Left lung (tissue), 10 donors: ENCODE data around the gene NRN1L. TPM values are rescaled to one million over a fixed set of nuclear protein-coding genes. Genes with fewer than 3 reads are reported as not detected.

Experiments
- ATAC-seq: fragments of 200-7000 bp; cut with Tn5 transposase; one replicate; pipeline ENCODE4 v1.9.1; 2020; ENCODE audit warnings: moderate library complexity
- DNase-seq, 4 donors: peaks; one replicate each; pipeline ENCODE4 v3.0.0-alpha.2; 2013 to 2020
- H3K27ac ChIP-seq, 2 donors: fragments of 200-600 bp; sonication (generic) in 1 of 2; one replicate each; pipeline versions ENCODE4 v1.5.0 to v1.8.0; 2020 to 2021
- H3K27me3 ChIP-seq, 2 donors: fragments of 200-600 bp; sonication (generic) in 1 of 2; one replicate each; pipeline versions ENCODE4 v1.5.0 to v1.8.0; 2020 to 2021
- H3K36me3 ChIP-seq, 2 donors: fragments of 200-600 bp; sonication (generic) in 1 of 2; one replicate each; pipeline versions ENCODE4 v1.5.0 to v1.8.0; 2020 to 2021
- H3K4me1 ChIP-seq, 2 donors: fragments of 200-600 bp; one replicate each; pipeline ENCODE4 v1.8.0; 2021
- H3K4me3 ChIP-seq, 2 donors: fragments of 200-600 bp; sonication (generic) in 1 of 2; one replicate each; pipeline versions ENCODE4 v1.5.0 to v1.8.0; 2020 to 2021; ENCODE audit warnings: mild to moderate bottlenecking in 1 of 2
- H3K9me3 ChIP-seq, 2 donors: fragments of 200-600 bp; sonication (generic) in 1 of 2; one replicate each; pipeline versions ENCODE4 v1.5.0 to v1.8.0; 2020 to 2021
- intact Hi-C, 2 donors: fragments of 100-400 bp; cut with DNase I; formaldehyde crosslinking; loops; one replicate each; pipeline versions ENCODE4 v1.11.2 to v1.14.2; 2022
- polyA plus RNA-seq, 6 donors: library from polyadenylated mRNA; unstranded; fragments of 120-200 nt; gene quantifications; one replicate each; pipeline ENCODE4 v1.2.1, GENCODE V29; 2013; ENCODE audit not compliant: insufficient read length in 6 of 6
- total RNA-seq, 2 donors: library from RNA; stranded (reverse); fragmentation: NEBNext Ultra II Directional; extraction: Animal tissue kit (Norgen Biotek cat#: 25700); gene quantifications; one replicate each; pipeline ENCODE4 v1.2.1, GENCODE V29; 2021
- TF ChIP-seq, protein P1 (sequence below), 2 donors: fragments of 200-600 bp; sonication (generic) in 1 of 2; IDR thresholded peaks; one replicate each; pipeline versions ENCODE4 v1.5.0 to v1.8.0; 2021; ENCODE audit warnings: antibody characterized with exemption in 2 of 2
- donor health status: DM: no; HTN: yes; CAD: no.
- donor health status: DM: no; HTN: no; CAD: no.

NRN1L gene
- total and polyA plus RNA-seq, 8 donors = 1.1 to 2.6 (median 1.9) TPM; not detected in 1

DNA sequence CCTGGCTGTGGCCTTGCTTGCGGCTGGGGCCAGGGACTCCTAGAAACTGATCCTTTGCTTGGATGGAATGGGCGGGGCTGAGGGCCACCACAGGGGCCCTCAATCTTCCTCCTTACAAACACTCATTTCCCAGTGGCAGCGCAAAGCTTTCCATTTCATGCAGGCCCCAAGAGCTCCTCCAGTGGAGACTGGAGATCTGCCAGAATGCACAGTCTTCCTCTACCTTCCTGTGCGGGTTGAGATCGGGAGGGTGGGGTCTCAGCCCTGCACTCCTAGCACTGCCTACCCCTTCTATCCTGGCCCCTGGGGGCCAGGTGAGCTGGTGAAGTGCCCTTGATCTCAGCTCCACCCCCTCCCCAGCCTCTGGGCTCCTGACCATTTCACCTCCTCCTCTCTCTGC is 1.7 kb downstream of the NRN1L start:
- Histone ChIP-seq H3K27ac (no peak overlapping the region), H3K9me3 (no peaks in the 10 kb centered on the region), H3K36me3 (peaks cover 0 to 57% of the 10 kb centered on the region in 2 donors), H3K4me1 (peaks cover 0 to 12% of the 10 kb centered on the region in 2 donors), H3K27me3 (no peaks in the 10 kb centered on the region), H3K4me3 (no peak overlapping the region)
- intact Hi-C loops = no loop called here
- DNase-seq (peak in 3 of 4 donors; percentile 17 to 78 (median 73)), ATAC-seq (peak; percentile 73)
- TF ChIP-seq, protein P1, sequence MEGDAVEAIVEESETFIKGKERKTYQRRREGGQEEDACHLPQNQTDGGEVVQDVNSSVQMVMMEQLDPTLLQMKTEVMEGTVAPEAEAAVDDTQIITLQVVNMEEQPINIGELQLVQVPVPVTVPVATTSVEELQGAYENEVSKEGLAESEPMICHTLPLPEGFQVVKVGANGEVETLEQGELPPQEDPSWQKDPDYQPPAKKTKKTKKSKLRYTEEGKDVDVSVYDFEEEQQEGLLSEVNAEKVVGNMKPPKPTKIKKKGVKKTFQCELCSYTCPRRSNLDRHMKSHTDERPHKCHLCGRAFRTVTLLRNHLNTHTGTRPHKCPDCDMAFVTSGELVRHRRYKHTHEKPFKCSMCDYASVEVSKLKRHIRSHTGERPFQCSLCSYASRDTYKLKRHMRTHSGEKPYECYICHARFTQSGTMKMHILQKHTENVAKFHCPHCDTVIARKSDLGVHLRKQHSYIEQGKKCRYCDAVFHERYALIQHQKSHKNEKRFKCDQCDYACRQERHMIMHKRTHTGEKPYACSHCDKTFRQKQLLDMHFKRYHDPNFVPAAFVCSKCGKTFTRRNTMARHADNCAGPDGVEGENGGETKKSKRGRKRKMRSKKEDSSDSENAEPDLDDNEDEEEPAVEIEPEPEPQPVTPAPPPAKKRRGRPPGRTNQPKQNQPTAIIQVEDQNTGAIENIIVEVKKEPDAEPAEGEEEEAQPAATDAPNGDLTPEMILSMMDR (IDR thresholded peaks at IDR 0.05) = no peak

DNA sequence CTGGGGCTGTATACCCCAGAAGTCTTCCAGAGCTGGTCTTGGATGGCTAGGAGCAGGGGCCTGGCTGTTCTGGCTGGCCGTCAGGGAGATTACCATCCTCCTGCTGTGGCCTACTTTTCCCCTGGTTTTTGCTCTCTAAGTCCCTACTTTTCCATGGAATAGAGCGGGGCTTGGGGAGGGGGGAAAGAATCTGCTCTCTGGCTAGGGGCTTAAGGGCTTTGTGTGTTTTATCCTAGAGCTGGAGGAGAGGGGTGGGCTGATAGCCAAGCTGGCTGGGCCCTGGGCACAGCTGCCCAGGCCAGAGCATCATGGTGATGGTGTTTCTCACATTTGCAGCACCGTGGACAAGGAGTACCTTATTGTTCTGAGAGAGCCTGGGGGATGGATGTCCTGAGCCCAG is 3.6 kb downstream of the NRN1L start:
- no peak for DNase-seq
- Histone ChIP-seq H3K36me3 (peaks cover 0 to 38% of the 10 kb centered on the region in 2 donors), H3K27ac (no peak overlapping the region), H3K9me3 (no peaks in the 10 kb centered on the region), H3K4me1 (peaks cover 0 to 19% of the 10 kb centered on the region in 2 donors), H3K4me3 (no peak overlapping the region), H3K27me3 (no peaks in the 10 kb centered on the region)
- ATAC-seq = no peak
- intact Hi-C loops = no loop called here
- TF ChIP-seq, protein P1 (IDR thresholded peaks at IDR 0.05) = no peak

DNA sequence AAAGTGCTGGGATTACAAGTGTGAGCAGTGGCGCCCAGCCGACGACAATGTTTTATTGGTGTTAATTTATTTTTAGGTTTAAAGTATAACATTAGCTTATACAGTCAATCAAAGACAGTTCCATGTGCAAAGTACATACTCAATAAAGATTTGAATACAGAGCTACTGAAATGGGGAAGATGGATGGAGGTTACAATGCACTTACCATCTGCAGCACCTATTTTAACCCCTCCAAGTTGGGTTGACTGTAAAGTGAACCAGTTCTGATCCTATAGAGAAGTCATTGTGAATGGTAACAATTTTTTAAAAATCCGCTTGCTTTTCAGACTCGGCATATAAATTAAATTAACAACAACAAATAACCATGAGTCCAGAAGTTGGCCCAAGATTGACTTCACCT is 7.7 kb downstream of the NRN1L start:
- DNase-seq (no peak), ATAC-seq (no peak)
- Histone ChIP-seq H3K4me1 (peaks cover 6 to 47% of the 10 kb centered on the region in 2 donors), H3K4me3 (peak overlapping the region; percentile 81 to 90), H3K27ac (peak overlapping the region in 1 of 2 donors; percentile 94), H3K9me3 (no peaks in the 10 kb centered on the region), H3K27me3 (no peaks in the 10 kb centered on the region), H3K36me3 (no peaks in the 10 kb centered on the region)
- intact Hi-C loops = no loop called here
- TF ChIP-seq, protein P1 (IDR thresholded peaks at IDR 0.05) = no peak

DNA sequence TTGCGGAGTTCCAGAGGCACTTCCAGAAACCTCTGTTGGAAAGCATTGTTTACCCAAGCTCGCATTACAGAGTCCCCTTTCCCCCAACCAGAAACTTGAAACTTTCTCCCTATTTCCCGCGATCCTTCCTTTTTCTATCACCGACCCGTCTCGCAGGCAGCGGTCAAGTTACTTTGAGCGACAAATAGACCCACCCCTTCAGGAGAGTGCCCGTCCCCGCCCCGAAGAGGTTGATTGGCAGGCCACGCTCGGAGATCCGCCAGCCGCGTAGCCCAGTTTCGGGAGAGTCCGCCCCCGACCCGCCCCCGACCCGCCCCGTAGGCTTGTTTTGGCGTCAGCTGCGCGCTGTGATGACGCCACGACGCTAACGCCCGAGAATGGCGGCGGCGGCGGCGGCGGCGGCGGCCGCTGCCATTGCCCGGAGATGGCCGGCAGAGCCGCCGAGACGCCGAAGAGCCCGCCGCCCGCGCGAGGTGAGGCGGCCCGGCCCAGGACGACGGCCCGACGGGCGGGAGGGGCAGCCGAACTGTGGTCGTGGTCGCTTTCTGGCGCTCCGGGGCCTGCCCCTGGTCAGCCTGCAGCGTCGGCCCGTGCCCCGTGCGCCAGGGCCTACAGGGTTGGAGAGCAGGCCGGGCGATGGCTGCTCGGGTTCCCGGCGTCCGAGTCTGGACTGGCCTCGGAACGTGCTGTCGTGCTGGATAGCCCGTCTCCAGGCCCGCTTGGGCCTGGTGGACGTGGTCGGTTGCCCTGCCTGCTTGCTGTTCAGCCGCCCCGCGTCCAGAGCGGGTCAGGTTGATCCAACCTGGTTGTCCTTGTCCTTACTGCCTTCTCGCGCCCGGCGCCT is 8.4 kb downstream of the NRN1L start, which contains the start of gene PSKH1:
Gene PSKH1 (plus strand): TSS at position 356 of the 844 bp plus-strand sequence. CDS start 15,496 bp downstream, outside the sequence.
- Histone ChIP-seq H3K27ac (peak within 1 kb of the TSS; percentile 90 to 94), H3K9me3 (no peaks in the 10 kb centered on the region), H3K27me3 (no peaks in the 10 kb centered on the region), H3K4me1 (peaks cover 6 to 49% of the 10 kb centered on the region in 2 donors), H3K36me3 (no peaks in the 10 kb centered on the region), H3K4me3 (peak within 1 kb of the TSS; percentile 81 to 90)
- TF ChIP-seq, protein P1 (IDR thresholded peaks at IDR 0.05) = no peak
- intact Hi-C loops = no loop called here
- ATAC-seq (peak; percentile 98), DNase-seq (peak; percentile 92 to 99 (median 98))

DNA sequence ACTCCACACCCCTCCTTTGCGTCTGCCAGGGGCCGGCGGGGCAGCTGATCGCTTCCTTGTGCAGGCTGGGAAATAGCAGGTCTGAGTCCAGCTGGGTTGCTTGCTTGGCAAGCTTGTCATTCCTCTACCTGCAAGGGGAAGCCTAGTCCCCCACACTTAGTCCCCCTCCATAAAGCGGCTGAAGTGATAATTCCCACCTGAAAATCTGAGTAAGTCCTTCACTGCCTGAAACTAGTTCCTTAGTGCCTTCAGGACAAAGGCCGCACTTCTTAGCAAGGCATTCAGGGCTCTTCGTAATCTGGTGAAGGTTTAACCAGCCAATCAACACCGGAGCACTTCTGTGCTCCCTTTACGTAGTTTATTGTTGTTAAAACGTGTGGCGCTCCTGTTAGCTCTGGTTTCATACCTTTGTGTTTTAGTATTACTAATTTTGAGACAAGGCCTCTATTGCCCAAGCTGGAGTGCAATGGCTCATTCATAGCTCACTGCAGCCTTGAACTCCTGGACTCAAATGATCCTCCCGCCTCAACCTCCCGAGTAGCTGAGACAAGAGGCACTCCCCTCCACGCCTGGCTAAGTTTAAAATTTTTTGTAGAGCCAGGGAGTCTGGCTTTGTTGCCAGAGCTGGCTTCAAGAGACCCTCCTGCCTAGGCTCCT is 9.2 kb downstream of the NRN1L start:
- Histone ChIP-seq H3K4me1 (peaks cover 6 to 52% of the 10 kb centered on the region in 2 donors), H3K9me3 (no peaks in the 10 kb centered on the region), H3K27me3 (no peaks in the 10 kb centered on the region), H3K4me3 (peak overlapping the region; percentile 81 to 90), H3K27ac (peak overlapping the region; percentile 90 to 94), H3K36me3 (no peaks in the 10 kb centered on the region)
- intact Hi-C loops = no loop called here
- ATAC-seq = peak; percentile 17
- TF ChIP-seq, protein P1 (IDR thresholded peaks at IDR 0.05) = no peak
- DNase-seq = no peak
